Measurements from ENCODE around the gene CNPY4.

Gene CNPY4

GRCh38 chr7:100091411-100092181 lies 27.8 kb upstream of the CNPY4 start:
- DNase-seq: no peak

GRCh38 chr7:100093054-100093453 lies 26.4 kb upstream of the CNPY4 start:
- DNase-seq: no peak

- DNase-seq: no peak
Measured at GRCh38 chr7:100093498-100093897, 25.9 kb upstream of the CNPY4 start.

- DNase-seq: no peak
Measured at GRCh38 chr7:100093925-100094486, 25.4 kb upstream of the CNPY4 start.

- DNase-seq: no peak
Measured at GRCh38 chr7:100095289-100095688, 24.1 kb upstream of the CNPY4 start.

GRCh38 chr7:100095704-100096103 lies 23.7 kb upstream of the CNPY4 start:
- DNase-seq: no peak

- no peak for DNase-seq
Measured at GRCh38 chr7:100098913-100099312, 20.5 kb upstream of the CNPY4 start.

- DNase-seq: no peak
Measured at GRCh38 chr7:100099452-100099851, 20.0 kb upstream of the CNPY4 start.

- DNase-seq: peak; percentile 97
Measured at GRCh38 chr7:100100420-100101015, 18.9 kb upstream of the CNPY4 start.

- peak; percentile 98 for DNase-seq
Measured at GRCh38 chr7:100101016-100101862, 18.2 kb upstream of the CNPY4 start, which contains the start of the genes AP4M1 and MCM7. TSS of gene AP4M1 (plus strand) at chr7:100101643. CDS start at chr7:100101715, 72 bp downstream. TSS of gene MCM7 (minus strand) at chr7:100101397. CDS start at chr7:100101294, 103 bp downstream.

- DNase-seq: no peak
Measured at GRCh38 chr7:100102950-100103840, 16.2 kb upstream of the CNPY4 start.

- DNase-seq: no peak
Measured at GRCh38 chr7:100105534-100105933, 13.9 kb upstream of the CNPY4 start.

GRCh38 chr7:100106633-100107032 lies 12.8 kb upstream of the CNPY4 start:
- DNase-seq: no peak

- no peak for DNase-seq
Measured at GRCh38 chr7:100107125-100107737, 12.2 kb upstream of the CNPY4 start.

GRCh38 chr7:100107890-100108289 lies 11.5 kb upstream of the CNPY4 start:
- no peak for DNase-seq

GRCh38 chr7:100109521-100110163 lies 9.8 kb upstream of the CNPY4 start:
- DNase-seq: no peak

- no peak for DNase-seq
Measured at GRCh38 chr7:100111156-100111555, 8.3 kb upstream of the CNPY4 start.

GRCh38 chr7:100111914-100112313 lies 7.5 kb upstream of the CNPY4 start:
- no peak for DNase-seq

GRCh38 chr7:100115026-100115425 lies 4.4 kb upstream of the CNPY4 start:
- no peak for DNase-seq

GRCh38 chr7:100118388-100119071 lies 904 bp upstream of the CNPY4 start:
- DNase-seq: no peak
